Activated CD8-positive, alpha-beta memory T cell treated with anti-CD3 and anti-CD28 coated beads, Interleukin-2, amount 50 U/mL, for 24 hours (primary cell): ENCODE measurements around the gene PTPRN2.
"Not testable (repeated sequence)": the region's sequence is repeated elsewhere in the genome, so short reads cannot be mapped to it uniquely, and the experiment has no call there.

Experiments
- DNase-seq: peaks from one replicate; pipeline ENCODE4 v3.0.0-alpha.2; 2020; ENCODE audit errors: extremely low read depth

The PTPRN2 gene

GRCh38 chr7:158516524-158516923 lies 71.1 kb downstream of the PTPRN2 start:
- DNase-seq = no peak

- no peak for DNase-seq
These were observed 74.8 kb downstream of the PTPRN2 start for GRCh38 chr7:158512869-158513268.

- DNase-seq = no peak
These were observed 75.6 kb downstream of the PTPRN2 start for GRCh38 chr7:158512042-158512441.

DNA sequence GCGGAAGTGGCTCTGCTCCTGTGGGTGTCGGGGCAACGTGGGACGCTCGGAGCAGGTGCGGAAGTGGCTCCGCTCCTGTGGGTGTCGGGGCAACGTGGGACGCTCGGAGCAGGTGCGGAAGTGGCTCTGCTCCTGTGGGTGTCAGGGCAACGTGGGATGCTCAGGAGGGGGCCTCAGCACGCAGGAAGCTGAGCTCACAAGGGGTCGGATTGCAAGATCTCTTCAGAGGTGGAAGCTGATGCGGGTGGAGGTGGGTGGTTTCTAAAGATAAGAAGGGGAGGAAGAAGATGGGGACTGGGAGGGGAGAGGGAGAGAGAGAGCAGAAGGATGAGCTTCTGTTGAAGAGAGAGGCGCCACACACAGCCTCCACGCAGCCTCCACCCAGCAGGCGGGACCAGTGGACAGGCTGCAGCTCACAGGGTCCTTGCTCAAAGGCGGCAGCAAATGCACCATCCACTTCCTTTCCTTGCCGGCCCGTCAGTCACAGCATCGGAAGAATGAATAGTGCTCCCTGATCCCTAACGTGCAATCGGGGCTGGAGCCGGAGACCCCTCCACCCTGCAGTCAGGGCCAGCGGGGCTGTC lies 78.7 kb downstream of the PTPRN2 start:
- no peak for DNase-seq

DNA sequence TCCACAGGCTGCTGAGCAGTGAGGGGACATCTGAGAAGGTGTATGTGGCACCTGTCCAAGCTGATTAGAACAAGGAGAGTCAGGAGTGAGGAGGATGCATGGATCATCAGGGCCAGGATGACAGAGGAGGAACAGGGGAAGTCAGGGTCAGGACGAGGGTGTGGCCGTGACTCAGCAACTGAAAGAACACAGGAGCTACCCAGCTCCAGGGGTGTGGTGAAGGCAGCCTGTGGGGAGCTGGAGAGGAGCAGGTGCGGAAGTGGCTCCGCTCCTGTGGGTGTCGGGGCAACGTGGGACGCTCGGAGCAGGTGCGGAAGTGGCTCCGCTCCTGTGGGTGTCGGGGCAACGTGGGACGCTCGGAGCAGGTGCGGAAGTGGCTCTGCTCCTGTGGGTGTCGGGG lies 79.3 kb downstream of the PTPRN2 start:
- not testable (repeated sequence) for DNase-seq

DNA sequence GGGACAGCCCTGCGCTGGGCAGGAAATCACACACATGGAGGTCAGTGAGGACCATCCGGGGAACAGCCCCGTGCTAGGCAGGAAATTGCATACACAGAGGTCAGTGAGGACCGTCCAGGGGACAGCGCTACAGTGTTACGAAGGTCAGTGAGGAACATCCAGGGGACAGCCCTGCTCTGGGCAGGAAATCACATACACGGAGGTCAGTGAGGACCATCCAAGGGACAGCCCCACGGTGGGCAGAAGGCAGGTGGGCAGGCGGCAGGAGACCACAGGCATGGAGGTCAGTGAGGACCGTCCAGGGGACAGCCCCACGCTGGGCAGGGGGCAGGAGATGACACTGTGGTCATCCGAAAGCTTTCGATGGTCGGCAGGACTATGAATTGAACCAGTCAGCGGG lies 79.7 kb downstream of the PTPRN2 start:
- DNase-seq = no peak

- not testable (repeated sequence) for DNase-seq
These were observed 80.4 kb downstream of the PTPRN2 start for GRCh38 chr7:158507175-158507574.

DNA sequence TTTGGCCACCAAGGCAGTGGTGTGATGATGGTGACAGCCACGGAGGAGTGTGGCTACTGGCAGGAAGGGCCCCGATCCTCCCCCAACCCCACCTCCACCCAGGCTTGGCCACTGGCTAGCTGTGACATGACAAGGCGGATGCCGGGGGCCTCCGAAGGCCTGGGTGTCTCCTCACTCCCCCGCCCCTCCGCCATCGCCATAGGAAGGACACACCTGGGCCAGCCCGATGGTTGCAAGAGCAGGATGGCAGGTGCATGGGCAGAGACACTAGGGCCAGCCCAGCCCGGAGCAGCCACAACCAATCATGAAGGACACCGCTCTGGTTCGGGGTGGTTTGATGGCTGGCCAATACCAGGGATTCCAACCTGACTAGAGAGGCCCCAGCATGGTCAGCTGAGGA lies 81.0 kb downstream of the PTPRN2 start:
- DNase-seq = no peak

DNA sequence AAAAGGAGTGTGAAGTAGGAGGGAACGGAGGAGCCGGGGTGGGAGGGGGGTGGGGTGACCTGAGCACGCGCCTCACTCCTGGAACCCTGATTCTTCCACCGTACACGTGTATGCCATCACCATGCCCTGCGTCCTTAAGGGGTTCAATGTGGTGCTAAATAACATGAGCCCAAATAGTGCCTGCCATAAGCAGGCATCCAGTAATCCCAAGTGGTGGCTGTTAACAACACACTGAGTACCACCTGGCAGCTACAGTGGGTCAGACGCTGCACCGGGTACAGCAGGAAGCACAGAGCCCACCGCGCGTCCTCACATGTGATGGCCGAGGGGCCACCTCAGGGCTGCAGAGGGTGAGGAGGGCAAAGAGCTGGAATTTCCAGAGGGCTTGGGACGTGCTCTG lies 81.9 kb downstream of the PTPRN2 start:
- DNase-seq = no peak

GRCh38 chr7:158502068-158502750 lies 85.4 kb downstream of the PTPRN2 start:
- DNase-seq = no peak

GRCh38 chr7:158501393-158502067 lies 86.1 kb downstream of the PTPRN2 start:
- no peak for DNase-seq

- no peak for DNase-seq
These were observed 87.0 kb downstream of the PTPRN2 start for GRCh38 chr7:158500651-158501052.

GRCh38 chr7:158499082-158499455 lies 88.6 kb downstream of the PTPRN2 start:
- no peak for DNase-seq

GRCh38 chr7:158498443-158499081 lies 89.1 kb downstream of the PTPRN2 start:
- no peak for DNase-seq

DNA sequence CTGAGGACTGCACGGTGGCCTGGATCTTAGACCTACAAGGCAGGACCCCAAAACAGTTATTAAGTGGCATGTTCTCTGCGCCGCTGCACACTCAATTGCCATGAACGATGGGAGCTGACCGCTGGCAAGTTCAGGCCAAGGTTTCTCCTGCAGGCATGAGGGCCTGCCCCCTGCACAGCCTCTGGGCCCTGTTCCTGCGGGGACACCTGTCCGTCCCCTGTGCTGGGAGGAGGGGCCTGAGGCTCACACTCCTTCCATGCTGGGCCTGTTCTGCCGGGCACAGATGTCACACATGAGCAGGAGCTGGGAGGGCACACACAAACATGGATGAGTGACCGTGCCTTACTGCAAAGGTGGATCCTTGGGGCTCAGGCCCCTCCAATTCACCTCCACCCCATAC lies 90.0 kb downstream of the PTPRN2 start:
- no peak for DNase-seq

DNA sequence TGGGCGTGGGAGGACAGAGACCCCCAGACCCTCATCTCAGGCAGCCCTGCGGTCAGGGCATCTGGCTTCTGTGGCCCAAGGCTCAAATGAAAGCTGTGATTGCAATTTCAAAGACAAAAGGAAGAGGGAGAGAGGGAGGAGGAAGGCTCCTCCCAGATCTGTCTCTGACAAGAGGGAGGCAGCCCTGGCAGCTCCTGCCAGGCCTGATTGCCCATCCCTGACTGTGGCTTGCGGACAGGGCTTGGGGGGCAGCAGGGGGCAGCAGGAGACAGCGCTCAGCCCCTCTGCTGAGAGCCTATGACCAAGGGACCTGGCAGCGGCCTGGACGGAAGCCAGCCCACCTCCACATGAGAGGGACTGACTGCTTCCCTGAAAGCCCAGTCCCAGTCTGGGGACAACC lies 91.8 kb downstream of the PTPRN2 start:
- no peak for DNase-seq

DNA sequence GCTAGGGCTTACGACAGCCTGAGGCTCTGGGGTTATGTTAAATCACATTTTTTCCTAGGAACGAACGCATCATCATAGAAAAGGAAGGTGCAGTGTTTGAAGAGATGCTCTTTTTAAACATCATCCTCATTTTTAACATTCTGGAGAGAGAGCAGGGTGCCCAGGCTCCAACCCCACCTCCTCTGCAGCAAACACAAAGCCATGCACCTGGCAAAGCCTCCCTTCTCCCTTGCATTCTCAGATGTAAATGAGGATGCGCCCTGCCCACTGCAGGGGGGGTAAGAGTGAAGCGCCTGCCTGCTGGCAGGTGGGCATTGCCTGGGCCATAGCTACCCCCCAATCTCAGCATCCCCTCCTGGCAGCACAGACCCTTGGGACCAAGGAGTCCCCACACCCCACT lies 92.4 kb downstream of the PTPRN2 start:
- DNase-seq = no peak

DNA sequence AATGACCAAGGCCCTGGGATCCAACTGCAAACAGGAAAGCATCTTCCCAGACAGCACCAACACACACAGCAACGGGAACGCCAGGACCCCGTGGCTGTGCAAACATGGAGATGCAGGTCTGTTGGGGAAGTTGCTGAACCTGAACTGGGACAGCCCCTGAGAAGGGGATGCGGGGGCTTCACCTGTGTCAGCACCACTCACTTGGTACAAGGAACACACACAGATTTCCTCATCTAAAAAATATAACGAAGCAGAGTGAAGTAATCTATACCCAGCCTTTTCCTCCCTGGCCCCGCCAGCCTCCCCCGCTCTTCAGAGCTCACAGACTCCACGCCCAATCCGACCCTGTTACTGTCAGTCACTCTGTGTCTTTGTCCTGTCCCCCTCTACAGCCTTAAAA lies 93.0 kb downstream of the PTPRN2 start:
- DNase-seq = no peak

GRCh38 chr7:158494162-158494586 lies 93.4 kb downstream of the PTPRN2 start:
- DNase-seq = no peak

DNA sequence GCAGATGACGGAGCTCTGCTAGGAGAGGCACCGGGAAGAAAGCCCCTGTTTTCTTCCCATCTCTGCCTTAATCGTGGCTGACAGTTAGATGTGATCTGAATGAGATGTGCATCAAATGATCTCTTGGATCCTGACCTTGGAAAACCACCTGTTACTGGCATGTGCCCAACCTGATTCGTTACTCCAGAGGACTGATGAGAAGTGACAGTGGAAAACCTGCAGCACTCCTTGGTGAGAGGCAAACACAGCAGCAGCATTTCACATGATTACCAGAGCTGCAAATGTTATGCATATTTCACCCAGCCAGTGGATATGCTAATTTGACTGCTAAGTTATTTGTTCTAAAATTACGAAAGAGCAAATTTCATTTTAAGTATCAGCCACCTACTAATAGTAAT lies 95.3 kb downstream of the PTPRN2 start:
- no peak for DNase-seq

- no peak for DNase-seq
These were observed 96.5 kb downstream of the PTPRN2 start for GRCh38 chr7:158491094-158491493.

DNA sequence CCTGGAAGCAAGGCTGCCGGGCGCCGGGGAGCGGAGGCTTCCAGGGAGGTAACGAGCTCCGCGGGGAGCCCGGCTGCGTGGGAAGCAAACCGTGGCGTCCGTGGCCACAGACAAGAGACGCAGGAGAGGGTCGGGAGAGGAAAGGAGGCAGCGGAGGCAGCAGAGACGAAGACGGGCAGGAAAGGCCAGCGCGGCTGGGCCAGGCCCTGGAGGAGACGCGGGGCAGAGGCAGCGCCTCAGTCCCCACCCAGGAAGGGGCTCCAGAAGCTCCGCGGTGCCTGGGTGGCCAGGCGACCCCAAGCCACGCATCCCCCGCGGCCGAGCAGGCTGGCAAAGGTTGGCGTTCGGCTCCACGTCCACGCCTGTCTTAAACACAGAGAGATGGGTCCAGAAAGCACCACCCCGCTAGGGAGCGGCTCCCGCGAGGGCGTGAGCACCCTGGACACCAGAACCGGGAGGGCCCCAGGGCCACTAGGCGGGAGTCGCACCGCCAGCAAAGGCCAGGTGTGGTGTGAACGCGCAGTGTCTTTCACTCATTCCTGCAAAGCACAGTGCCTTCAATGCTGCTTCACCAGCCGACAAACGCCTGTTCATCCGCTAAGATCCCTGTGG lies 97.3 kb downstream of the PTPRN2 start:
- DNase-seq = no peak
